A549 (cell line): ENCODE results near the gene PEX7.

ENCODE experiments used
- BHLHE40 ChIP-seq: IDR thresholded peaks from 2 replicates; pipeline ENCODE4 v1.6.1; 2012; ENCODE audit warnings: low read depth, low read length, inconsistent platforms
- POLR2A ChIP-seq: IDR thresholded peaks from 2 replicates; pipeline ENCODE4 v1.6.1; 2012; ENCODE audit warnings: mild to moderate bottlenecking, low read length
- TF ChIP-seq, protein P1 (sequence below): fragments of >200 bp; sonication (Bioruptor Twin); formaldehyde crosslinking; IDR thresholded peaks from 3 replicates; pipeline ENCODE4 v1.5.1; 2016

DNA sequence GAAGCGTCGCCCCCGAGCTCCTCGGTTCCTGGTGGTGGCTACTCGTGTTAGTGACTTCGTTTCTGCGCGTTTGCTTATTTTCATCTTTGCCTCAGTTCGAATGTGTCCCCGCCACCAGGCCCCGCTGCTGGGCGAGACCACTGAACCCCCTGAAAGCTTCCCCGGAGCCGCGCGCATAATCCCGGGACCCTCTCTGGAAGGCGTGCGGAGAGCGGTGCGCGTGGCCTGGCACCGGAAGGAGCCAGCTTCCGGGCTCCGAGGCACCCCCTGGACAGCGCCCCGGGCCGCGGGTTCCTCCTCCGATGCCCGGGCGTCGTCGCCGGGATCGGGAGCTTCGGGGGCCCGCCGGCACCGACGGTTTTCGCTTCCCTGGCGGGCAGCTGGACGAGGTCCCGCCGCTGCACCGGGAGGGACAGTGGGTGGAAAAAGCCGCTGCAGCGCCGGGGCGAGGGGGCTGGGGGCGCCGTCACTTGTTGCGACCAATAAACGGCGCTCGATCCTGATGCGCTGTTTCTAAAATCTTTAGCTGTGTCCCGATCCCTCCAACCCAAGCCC lies 99.1 kb downstream of the PEX7 start:
- TF ChIP-seq, protein P1, sequence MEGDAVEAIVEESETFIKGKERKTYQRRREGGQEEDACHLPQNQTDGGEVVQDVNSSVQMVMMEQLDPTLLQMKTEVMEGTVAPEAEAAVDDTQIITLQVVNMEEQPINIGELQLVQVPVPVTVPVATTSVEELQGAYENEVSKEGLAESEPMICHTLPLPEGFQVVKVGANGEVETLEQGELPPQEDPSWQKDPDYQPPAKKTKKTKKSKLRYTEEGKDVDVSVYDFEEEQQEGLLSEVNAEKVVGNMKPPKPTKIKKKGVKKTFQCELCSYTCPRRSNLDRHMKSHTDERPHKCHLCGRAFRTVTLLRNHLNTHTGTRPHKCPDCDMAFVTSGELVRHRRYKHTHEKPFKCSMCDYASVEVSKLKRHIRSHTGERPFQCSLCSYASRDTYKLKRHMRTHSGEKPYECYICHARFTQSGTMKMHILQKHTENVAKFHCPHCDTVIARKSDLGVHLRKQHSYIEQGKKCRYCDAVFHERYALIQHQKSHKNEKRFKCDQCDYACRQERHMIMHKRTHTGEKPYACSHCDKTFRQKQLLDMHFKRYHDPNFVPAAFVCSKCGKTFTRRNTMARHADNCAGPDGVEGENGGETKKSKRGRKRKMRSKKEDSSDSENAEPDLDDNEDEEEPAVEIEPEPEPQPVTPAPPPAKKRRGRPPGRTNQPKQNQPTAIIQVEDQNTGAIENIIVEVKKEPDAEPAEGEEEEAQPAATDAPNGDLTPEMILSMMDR = no peak
- TF ChIP-seq POLR2A (no peak), BHLHE40 (no peak)
